ENCODE results near the gene FADD. TPM values are rescaled to one million over a fixed set of nuclear protein-coding genes. Genes with fewer than 3 reads are reported as not detected.

The FADD gene
- total RNA-seq, 4 donors from 2014 or later, result 20.9 to 26.5 (median 23.5) TPM

DNA sequence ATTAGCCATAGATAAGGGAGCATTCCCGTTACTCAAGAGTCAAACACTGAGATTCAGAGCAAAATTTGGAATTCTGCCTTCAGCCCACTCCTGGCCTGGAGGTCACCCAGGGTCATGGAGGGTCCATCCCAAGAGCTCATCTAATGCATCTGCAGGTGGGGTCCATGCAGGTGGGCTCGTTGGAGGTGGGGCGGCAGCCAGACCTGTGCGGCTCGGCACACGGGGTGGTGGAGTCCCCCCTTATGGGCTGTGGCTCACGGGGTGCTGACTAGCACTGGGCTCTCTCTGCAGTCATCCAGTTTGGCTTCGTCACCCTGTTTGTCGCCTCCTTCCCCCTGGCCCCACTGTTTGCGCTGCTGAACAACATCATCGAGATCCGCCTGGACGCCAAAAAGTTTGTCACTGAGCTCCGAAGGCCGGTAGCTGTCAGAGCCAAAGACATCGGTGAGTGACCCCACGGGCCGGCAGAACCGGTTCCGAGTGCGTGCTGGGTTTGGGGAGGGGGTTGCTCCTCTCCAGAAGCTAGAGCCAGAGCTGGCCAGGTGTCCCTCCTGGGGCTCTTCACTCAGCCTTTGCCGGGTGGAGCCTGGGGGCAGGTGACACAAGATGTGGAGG lies 32.4 kb upstream of the FADD start:
- WGBS, 2 donors, result 72 to 90% methylated on average over 11 to 18 of the region's 22 CpGs
- no peak for DNase-seq
- H3K4me1 ChIP-seq, result no peaks in the 10 kb centered on the region
- H3K36me3 ChIP-seq, result no peaks in the 10 kb centered on the region
- peaks cover 0 to 13% (median 0%) of the 10 kb centered on the region in 4 donors for H3K27me3 ChIP-seq
- no peaks in the 10 kb centered on the region for H3K9me3 ChIP-seq
- H3K27ac ChIP-seq, result no peak overlapping the region
- intact Hi-C loops (cut with DNase I), result no loop called here
- H3K4me3 ChIP-seq, result no peak overlapping the region
- TF ChIP-seq POLR2A (IDR thresholded peaks at IDR 0.05), result no peak
- TF ChIP-seq, protein P1, sequence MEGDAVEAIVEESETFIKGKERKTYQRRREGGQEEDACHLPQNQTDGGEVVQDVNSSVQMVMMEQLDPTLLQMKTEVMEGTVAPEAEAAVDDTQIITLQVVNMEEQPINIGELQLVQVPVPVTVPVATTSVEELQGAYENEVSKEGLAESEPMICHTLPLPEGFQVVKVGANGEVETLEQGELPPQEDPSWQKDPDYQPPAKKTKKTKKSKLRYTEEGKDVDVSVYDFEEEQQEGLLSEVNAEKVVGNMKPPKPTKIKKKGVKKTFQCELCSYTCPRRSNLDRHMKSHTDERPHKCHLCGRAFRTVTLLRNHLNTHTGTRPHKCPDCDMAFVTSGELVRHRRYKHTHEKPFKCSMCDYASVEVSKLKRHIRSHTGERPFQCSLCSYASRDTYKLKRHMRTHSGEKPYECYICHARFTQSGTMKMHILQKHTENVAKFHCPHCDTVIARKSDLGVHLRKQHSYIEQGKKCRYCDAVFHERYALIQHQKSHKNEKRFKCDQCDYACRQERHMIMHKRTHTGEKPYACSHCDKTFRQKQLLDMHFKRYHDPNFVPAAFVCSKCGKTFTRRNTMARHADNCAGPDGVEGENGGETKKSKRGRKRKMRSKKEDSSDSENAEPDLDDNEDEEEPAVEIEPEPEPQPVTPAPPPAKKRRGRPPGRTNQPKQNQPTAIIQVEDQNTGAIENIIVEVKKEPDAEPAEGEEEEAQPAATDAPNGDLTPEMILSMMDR (IDR thresholded peaks at IDR 0.05), result no peak

DNA sequence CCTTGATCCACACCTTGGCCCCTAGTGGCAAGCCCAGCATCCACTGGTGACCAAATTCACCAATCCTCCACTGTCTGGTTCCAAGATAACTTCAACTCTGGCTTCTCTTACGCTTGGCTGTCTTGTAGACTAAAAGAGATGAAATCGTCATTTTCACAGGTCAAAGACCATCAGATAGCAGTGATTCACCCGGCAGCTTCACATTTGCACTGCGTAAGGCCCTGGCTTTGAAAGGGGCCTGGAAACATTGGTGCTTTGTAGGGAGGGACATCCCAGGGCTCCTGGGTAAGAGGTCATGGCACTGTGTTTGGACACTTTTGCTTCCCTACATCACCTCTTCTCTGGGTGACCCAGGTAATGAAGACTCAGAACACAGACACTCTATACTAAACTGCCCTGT lies 30.1 kb upstream of the FADD start:
- Histone ChIP-seq H3K36me3 (no peaks in the 10 kb centered on the region), H3K4me1 (no peaks in the 10 kb centered on the region), H3K9me3 (no peaks in the 10 kb centered on the region), H3K4me3 (no peak overlapping the region), H3K27me3 (peaks cover 0 to 10% (median 0%) of the 10 kb centered on the region in 4 donors), H3K27ac (no peak overlapping the region)
- no peak for DNase-seq
- 90 to 95% methylated on average over 3 to 4 of the region's 4 CpGs for WGBS, 2 donors
- TF ChIP-seq, protein P1 (IDR thresholded peaks at IDR 0.05), result no peak
- TF ChIP-seq POLR2A (IDR thresholded peaks at IDR 0.05), result no peak
- intact Hi-C loops (cut with DNase I), result no loop called here

DNA sequence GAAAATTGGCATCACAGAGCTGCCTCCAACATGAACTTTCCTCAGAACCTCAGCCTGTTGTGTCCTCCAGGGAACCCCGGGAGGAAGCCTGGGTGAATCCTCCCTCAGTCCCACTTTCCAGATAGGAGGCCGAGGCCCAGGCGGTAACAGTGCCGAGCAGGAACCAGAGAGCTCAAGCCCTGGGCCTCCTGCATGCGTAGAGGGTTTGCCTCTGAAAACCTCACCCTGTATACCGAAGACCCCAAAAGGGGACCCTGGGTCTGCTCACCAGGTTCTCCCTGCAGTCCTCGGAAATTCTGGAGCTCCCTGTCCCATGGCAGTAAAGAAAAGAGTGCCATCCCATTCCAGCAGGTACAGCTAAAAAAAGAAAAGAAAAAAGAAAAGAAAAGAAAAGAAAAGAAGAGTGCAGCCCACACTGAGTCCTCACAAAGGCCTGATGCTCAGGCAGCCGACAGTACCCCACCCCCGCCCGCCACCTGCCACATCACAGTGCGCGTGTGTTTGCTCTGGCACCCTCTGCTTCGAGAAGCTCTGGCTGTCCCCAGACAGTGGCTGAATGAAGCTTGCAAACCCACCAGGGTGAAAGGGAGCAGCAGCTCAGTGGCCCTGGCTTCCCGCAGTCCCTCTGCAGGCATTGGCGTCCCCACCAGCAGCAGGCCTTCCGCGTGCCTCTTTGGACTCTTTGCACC lies 28.4 kb upstream of the FADD start:
- H3K4me1 ChIP-seq, result no peaks in the 10 kb centered on the region
- H3K27me3 ChIP-seq, result no peaks in the 10 kb centered on the region
- no peak overlapping the region for H3K27ac ChIP-seq
- no peaks in the 10 kb centered on the region for H3K36me3 ChIP-seq
- 86 to 90% methylated on average over 8 to 12 of the region's 17 CpGs for whole genome bisulfite sequencing, 2 donors
- H3K4me3 ChIP-seq, result no peak overlapping the region
- H3K9me3 ChIP-seq, result no peaks in the 10 kb centered on the region
- no peak for DNase-seq
- intact Hi-C loops (cut with DNase I), result no loop called here
- no peak for TF ChIP-seq POLR2A (IDR thresholded peaks at IDR 0.05)
- TF ChIP-seq, protein P1 (IDR thresholded peaks at IDR 0.05), result no peak

DNA sequence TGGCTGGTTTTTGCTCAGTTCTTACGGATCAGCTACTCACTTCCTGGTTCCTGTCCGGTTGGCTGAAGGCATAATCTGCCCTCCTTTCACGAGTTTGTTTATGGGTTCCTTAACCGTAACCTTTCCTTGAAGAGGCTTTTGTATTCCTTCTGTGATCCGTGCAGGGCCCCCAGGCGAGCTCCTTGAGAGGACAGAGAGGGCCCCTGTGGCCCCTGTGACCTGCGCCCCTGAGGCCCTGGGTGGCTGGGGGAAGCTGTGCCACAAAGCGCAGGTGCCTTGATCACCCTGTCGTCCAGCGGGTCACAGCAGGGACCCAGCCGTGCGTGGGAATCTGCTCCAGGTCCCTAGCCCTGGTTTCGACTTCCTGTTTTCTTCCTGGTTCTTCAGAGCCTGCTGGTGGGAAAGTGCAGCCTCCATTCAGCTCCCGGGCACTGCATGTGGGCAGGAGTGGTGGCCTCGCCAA lies 27.8 kb upstream of the FADD start:
- H3K27ac ChIP-seq, result peak overlapping the region in 1 of 4 donors; percentile 4
- no peak overlapping the region for H3K4me3 ChIP-seq
- H3K4me1 ChIP-seq, result no peaks in the 10 kb centered on the region
- H3K27me3 ChIP-seq, result no peaks in the 10 kb centered on the region
- no peak for DNase-seq
- WGBS, 2 donors, result 74 to 80% methylated on average over 1 to 10 of the region's 15 CpGs
- H3K36me3 ChIP-seq, result no peaks in the 10 kb centered on the region
- TF ChIP-seq POLR2A (IDR thresholded peaks at IDR 0.05), result no peak
- TF ChIP-seq, protein P1 (IDR thresholded peaks at IDR 0.05), result no peak
- H3K9me3 ChIP-seq, result no peaks in the 10 kb centered on the region
- intact Hi-C loops (cut with DNase I), result no loop called here

- 78 to 87% methylated on average over 12 to 38 of the region's 39 CpGs for WGBS, 2 donors
- TF ChIP-seq, protein P1 (IDR thresholded peaks at IDR 0.05), result peak in 4 of 6 experiments; percentile 25 to 58 (median 40)
- no peak for TF ChIP-seq POLR2A (IDR thresholded peaks at IDR 0.05)
- H3K4me1 ChIP-seq, result no peaks in the 10 kb centered on the region
- H3K27me3 ChIP-seq, result no peaks in the 10 kb centered on the region
- no peak overlapping the region for H3K4me3 ChIP-seq
- H3K9me3 ChIP-seq, result no peaks in the 10 kb centered on the region
- H3K27ac ChIP-seq, result no peak overlapping the region
- intact Hi-C loops (cut with DNase I), result no loop called here
- H3K36me3 ChIP-seq, result no peaks in the 10 kb centered on the region
- no peak for DNase-seq
Measured at GRCh38 chr11:70176940-70177689, 26.0 kb upstream of the FADD start.

All from esophagus squamous epithelium (tissue), 5 donors.